Ascending aorta (tissue), 2 donors: ENCODE measurements around the gene CDK11B. TPM values are rescaled to one million over a fixed set of nuclear protein-coding genes. Genes with fewer than 3 reads are reported as not detected.
A peak's percentile ranks its signal among the peaks of the same experiment; 100 is the strongest.

Source experiments
- DNase-seq, 2 donors: peaks; one replicate each; pipeline ENCODE4 v3.0.0-alpha.2; 2019; ENCODE audit warnings: low spot score in 2 of 2
- H3K27ac ChIP-seq, 2 donors: fragments of 200-600 bp; sonication (generic); one replicate each; pipeline ENCODE4 v1.5.1; 2016 to 2017; ENCODE audit warnings: mild to moderate bottlenecking in 1 of 2
- H3K27me3 ChIP-seq: fragments of 200-600 bp; sonication (generic); one replicate; pipeline ENCODE4 v1.5.1; 2017
- H3K36me3 ChIP-seq, 2 donors: fragments of 200-600 bp; sonication (generic); one replicate each; pipeline ENCODE4 v1.5.1; 2016
- H3K4me1 ChIP-seq, 2 donors: fragments of 200-600 bp; sonication (generic); one replicate each; pipeline ENCODE4 v1.5.1; 2016 to 2017; ENCODE audit warnings: mild to moderate bottlenecking in 1 of 2
- H3K4me3 ChIP-seq, 2 donors: fragments of 200-600 bp; sonication (generic); one replicate each; pipeline ENCODE4 v1.5.1; 2016 to 2017; ENCODE audit warnings: mild to moderate bottlenecking in 1 of 2
- H3K9me3 ChIP-seq, 2 donors: fragments of 200-600 bp; sonication (generic); one replicate each; pipeline ENCODE4 v1.5.1; 2016
- intact Hi-C: fragments of 100-400 bp; cut with DNase I; formaldehyde crosslinking; loops from one replicate; pipeline ENCODE4 v1.15.1; 2023
- total RNA-seq: library from RNA; depleted of rRNA; stranded (reverse); fragments of >200 nt; gene quantifications from one replicate; pipeline ENCODE4 v1.1.0, GENCODE V29; 2016
- TF ChIP-seq, protein P1 (sequence below), 3 experiments: fragments of 200-600 bp in 2 of 3; fragments of 450-650 bp in 1 of 3; sonication (generic) in 2 of 3; IDR thresholded peaks; one replicate each; pipeline ENCODE4 v1.5.1; 2016 to 2019; ENCODE audit warnings: antibody characterized with exemption in 3 of 3, mild to moderate bottlenecking in 1 of 3, moderate library complexity in 1 of 3

The CDK11B gene
- total RNA-seq, 1 donor from 2014 or later = 24.8 TPM

DNA sequence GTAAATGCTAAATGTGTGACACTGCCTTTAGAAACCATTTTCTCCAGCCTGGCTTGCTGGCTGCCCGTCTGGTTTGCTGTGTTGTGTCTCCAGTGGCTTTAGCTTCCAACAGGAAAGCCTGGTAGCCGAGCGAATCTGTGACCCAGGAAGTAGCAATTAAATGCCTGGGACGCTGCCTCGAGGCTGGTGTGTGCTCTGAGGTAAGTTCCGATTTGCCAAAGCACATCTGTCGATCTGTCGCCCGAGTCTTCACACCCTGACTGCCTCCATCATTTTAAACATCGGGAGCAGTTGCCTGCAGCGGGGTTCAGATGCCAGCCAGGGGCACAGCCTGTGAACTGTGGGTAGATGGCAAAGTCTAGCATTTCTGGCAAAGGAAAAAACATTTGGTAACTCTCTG, 41.3 kb downstream of the CDK11B start:
- H3K4me1 ChIP-seq = peaks cover 15 to 25% of the 10 kb centered on the region in 2 donors
- no peak for DNase-seq
- H3K9me3 ChIP-seq = no peaks in the 10 kb centered on the region
- no peak overlapping the region for H3K4me3 ChIP-seq
- no peaks in the 10 kb centered on the region for H3K27me3 ChIP-seq
- TF ChIP-seq, protein P1, sequence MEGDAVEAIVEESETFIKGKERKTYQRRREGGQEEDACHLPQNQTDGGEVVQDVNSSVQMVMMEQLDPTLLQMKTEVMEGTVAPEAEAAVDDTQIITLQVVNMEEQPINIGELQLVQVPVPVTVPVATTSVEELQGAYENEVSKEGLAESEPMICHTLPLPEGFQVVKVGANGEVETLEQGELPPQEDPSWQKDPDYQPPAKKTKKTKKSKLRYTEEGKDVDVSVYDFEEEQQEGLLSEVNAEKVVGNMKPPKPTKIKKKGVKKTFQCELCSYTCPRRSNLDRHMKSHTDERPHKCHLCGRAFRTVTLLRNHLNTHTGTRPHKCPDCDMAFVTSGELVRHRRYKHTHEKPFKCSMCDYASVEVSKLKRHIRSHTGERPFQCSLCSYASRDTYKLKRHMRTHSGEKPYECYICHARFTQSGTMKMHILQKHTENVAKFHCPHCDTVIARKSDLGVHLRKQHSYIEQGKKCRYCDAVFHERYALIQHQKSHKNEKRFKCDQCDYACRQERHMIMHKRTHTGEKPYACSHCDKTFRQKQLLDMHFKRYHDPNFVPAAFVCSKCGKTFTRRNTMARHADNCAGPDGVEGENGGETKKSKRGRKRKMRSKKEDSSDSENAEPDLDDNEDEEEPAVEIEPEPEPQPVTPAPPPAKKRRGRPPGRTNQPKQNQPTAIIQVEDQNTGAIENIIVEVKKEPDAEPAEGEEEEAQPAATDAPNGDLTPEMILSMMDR (IDR thresholded peaks at IDR 0.05) = no peak
- peaks cover 0 to 6% of the 10 kb centered on the region in 2 donors for H3K36me3 ChIP-seq
- no peak overlapping the region for H3K27ac ChIP-seq
- intact Hi-C loops = loop anchor here (5.0 to 10.0 kb wide), 3 partner anchors 40 to 290 kb away; partner anchors contain the start of genes CDK11B and MRPL20

DNA sequence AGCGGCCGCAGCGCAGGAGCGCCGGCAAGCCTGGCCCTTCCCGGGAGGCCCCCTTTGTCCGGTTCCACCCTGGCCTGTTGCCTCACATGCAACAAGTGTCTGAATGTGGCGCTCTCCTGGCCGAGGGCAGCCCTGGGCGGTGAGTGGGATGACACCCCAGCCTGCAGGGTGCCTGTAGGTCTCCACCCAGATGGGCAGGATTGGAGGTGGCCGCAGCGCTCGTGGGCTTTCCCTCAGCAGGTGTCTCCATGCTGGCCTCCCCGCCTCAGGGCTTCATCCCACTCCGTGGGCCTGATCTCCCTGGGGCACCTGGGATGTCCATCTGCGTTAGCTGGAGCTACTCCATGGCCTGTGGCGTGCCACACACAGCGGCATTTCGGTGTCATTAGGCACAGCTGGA, 42.0 kb downstream of the CDK11B start:
- Histone ChIP-seq H3K4me1 (peaks cover 15 to 25% of the 10 kb centered on the region in 2 donors), H3K36me3 (peaks cover 0 to 6% of the 10 kb centered on the region in 2 donors), H3K27me3 (no peaks in the 10 kb centered on the region), H3K9me3 (no peaks in the 10 kb centered on the region), H3K4me3 (peak overlapping the region; percentile 97 to 100), H3K27ac (no peak overlapping the region)
- intact Hi-C loops = loop anchor here (5.0 to 10.0 kb wide), 3 partner anchors 40 to 290 kb away; partner anchors contain the start of genes CDK11B and MRPL20
- TF ChIP-seq, protein P1 (IDR thresholded peaks at IDR 0.05) = no peak
- no peak for DNase-seq

DNA sequence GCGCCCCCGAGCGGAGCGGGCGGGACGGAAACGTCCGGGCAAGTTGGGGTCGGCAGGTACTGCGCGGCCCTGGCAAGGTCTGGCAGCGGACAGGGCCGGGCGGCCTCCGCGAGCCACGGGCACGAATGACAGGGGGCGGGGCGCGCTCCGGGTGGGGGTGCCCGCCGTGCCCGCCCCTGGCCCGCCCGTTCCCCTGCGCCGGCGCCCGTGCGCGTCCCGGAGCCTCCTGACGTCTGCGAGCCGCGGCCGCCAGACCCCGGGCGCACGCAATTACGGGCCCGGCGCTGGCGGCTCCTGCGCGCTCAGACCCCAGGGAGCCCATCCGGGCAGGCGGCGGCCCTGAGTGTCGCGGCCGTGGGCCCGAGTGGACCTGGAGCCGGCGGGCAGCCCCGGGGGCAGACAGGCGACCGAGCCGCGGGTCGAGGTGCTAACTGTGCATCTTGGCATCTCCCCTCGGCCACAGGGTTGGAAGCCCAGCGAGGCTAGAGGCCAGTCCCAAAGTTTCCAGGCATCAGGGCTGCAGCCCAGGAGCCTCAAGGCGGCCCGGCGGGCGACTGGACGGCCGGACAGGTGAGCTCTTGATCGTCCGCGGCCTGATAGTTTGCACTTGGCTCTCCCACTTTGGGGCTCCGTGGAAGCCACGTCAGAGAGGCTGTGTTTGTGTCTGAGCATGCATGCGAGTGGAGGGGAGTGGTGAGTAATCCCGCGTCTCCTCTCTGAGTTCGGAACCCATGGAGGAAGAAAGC, 42.6 kb downstream of the CDK11B start:
- H3K27me3 ChIP-seq = no peaks in the 10 kb centered on the region
- peaks cover 15 to 25% of the 10 kb centered on the region in 2 donors for H3K4me1 ChIP-seq
- H3K27ac ChIP-seq = peak overlapping the region; percentile 100
- no peak for DNase-seq
- no peaks in the 10 kb centered on the region for H3K9me3 ChIP-seq
- intact Hi-C loops = loop anchor here (5.0 to 10.0 kb wide), 3 partner anchors 41 to 291 kb away; partner anchors contain the start of genes CDK11B and MRPL20
- peaks cover 0 to 6% of the 10 kb centered on the region in 2 donors for H3K36me3 ChIP-seq
- TF ChIP-seq, protein P1 (IDR thresholded peaks at IDR 0.05) = no peak
- H3K4me3 ChIP-seq = peak overlapping the region; percentile 97 to 100

DNA sequence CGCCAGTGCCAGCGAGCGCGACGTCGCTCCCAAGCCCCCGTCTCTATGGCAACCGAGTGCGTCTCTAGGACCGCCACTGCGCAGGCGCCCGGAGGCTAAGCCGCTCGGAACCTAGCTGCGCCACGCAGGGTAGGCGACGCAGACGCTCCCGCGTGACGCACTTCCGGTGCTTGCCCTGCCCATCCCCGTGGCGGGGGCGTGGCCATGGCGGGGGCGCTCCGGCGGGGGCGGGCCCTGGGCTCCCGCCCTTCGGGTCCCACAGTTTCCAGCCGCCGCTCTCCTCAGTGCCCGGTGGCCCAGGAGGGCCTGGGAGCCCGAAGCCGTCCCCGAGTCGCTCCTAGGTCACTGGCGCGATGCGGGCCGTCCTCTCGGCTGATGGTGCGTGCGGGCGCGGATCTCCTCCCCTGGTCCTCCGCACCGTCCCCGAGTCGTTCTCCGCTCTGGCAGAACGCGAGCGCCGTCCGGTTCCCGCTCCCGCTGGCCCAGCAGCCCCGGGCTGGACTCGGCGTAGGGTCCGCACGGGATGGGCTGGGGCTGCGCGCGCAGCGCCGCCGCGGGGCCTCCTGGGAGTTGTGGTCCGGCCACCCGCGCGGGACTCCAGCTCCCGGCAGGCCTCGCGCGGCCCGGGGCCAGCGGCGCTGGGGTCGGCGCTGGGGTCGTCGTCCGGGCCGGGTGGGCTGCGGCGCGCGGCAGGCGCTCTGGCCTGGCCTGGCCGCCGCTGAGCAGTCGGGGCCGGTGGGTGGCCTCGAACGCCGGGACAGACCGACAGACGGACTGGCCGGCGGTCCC, 43.4 kb downstream of the CDK11B start, which contains the start of gene MIB2:
TSS of gene MIB2 (plus strand) at position 245 of the 789 bp plus-strand sequence. CDS start 7,953 bp downstream, outside the sequence.
- TF ChIP-seq, protein P1 (IDR thresholded peaks at IDR 0.05) = peak in 1 of 3 experiments; percentile 18
- peaks cover 0 to 6% of the 10 kb centered on the region in 2 donors for H3K36me3 ChIP-seq
- H3K4me3 ChIP-seq = peak within 1 kb of the TSS; percentile 97 to 100
- intact Hi-C loops = loop anchor here (1.0 to 10.0 kb wide), 6 partner anchors 41 to 307 kb away; partner anchors contain the start of genes ATAD3A, CDK11B, MRPL20 and PUSL1
- peak within 1 kb of the TSS; percentile 100 for H3K27ac ChIP-seq
- H3K9me3 ChIP-seq = no peaks in the 10 kb centered on the region
- no peaks in the 10 kb centered on the region for H3K27me3 ChIP-seq
- H3K4me1 ChIP-seq = peaks cover 15 to 25% of the 10 kb centered on the region in 2 donors
- DNase-seq = peak; percentile 74 to 97

DNA sequence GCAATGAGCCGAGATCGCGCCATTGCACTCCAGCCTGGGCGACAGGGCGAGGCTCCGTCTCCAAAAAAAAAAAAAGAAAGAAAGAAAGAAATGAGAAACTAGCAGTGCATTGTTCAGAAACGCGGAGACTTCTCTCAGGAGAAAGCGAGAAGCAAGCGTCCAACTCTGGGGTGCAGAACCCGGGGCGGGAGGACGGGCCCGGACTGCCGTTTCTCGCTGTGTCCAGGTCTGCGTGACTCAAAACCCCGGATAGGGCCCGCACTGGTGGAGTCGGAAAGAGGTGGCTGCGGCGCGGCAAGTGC, 43.9 kb downstream of the CDK11B start:
- TF ChIP-seq, protein P1 (IDR thresholded peaks at IDR 0.05) = no peak
- Histone ChIP-seq H3K9me3 (no peaks in the 10 kb centered on the region), H3K27ac (peak overlapping the region; percentile 100), H3K4me1 (peaks cover 15 to 25% of the 10 kb centered on the region in 2 donors), H3K36me3 (peaks cover 0 to 6% of the 10 kb centered on the region in 2 donors), H3K27me3 (no peaks in the 10 kb centered on the region), H3K4me3 (peak overlapping the region; percentile 97 to 100)
- DNase-seq = no peak
- intact Hi-C loops = loop anchor here (1.0 to 10.0 kb wide), 6 partner anchors 41 to 307 kb away; partner anchors contain the start of genes ATAD3A, CDK11B, MRPL20 and PUSL1
